Measurements from ENCODE around the gene TNIK.

TNIK gene

GRCh38 chr3:171163101-171164066 lies 296.8 kb downstream of the TNIK start:
- TF ChIP-seq POLR2AphosphoS5 (IDR thresholded peaks at IDR 0.05; ENCODE audit: low read depth, low read length) (no peak), REST (IDR thresholded peaks at IDR 0.05; ENCODE audit: insufficient read depth in 1 of 2, low read depth in 2 of 2, low read length in 2 of 2) (no peak), TAF1 (IDR thresholded peaks at IDR 0.05; ENCODE audit: borderline replicate concordance, insufficient read depth, low read length) (no peak), FOXP2 (optimal IDR thresholded peaks at IDR 0.05; ENCODE audit: borderline replicate concordance, extremely low read depth, extremely low read length, insufficient read depth) (no peak), SIN3A (IDR thresholded peaks at IDR 0.05; ENCODE audit: borderline replicate concordance, insufficient read depth, low read length) (no peak)

GRCh38 chr3:171160325-171160724 lies 299.9 kb downstream of the TNIK start:
- no peak for TF ChIP-seq POLR2AphosphoS5 (IDR thresholded peaks at IDR 0.05; ENCODE audit: low read depth, low read length)
- no peak for TF ChIP-seq REST (IDR thresholded peaks at IDR 0.05; ENCODE audit: insufficient read depth in 1 of 2, low read depth in 2 of 2, low read length in 2 of 2)
- no peak for TF ChIP-seq TAF1 (IDR thresholded peaks at IDR 0.05; ENCODE audit: borderline replicate concordance, insufficient read depth, low read length)
- TF ChIP-seq SIN3A (IDR thresholded peaks at IDR 0.05; ENCODE audit: borderline replicate concordance, insufficient read depth, low read length): no peak
- no peak for TF ChIP-seq FOXP2 (optimal IDR thresholded peaks at IDR 0.05; ENCODE audit: borderline replicate concordance, extremely low read depth, extremely low read length, insufficient read depth)

- TF ChIP-seq POLR2AphosphoS5 (IDR thresholded peaks at IDR 0.05; ENCODE audit: low read depth, low read length) (no peak), FOXP2 (optimal IDR thresholded peaks at IDR 0.05; ENCODE audit: borderline replicate concordance, extremely low read depth, extremely low read length, insufficient read depth) (no peak), TAF1 (IDR thresholded peaks at IDR 0.05; ENCODE audit: borderline replicate concordance, insufficient read depth, low read length) (no peak), REST (IDR thresholded peaks at IDR 0.05; ENCODE audit: insufficient read depth in 1 of 2, low read depth in 2 of 2, low read length in 2 of 2) (no peak), SIN3A (IDR thresholded peaks at IDR 0.05; ENCODE audit: borderline replicate concordance, insufficient read depth, low read length) (no peak)
Measured at GRCh38 chr3:171159822-171160157, 300.4 kb downstream of the TNIK start.

GRCh38 chr3:171159024-171159821 lies 301.0 kb downstream of the TNIK start:
- TF ChIP-seq FOXP2 (optimal IDR thresholded peaks at IDR 0.05; ENCODE audit: borderline replicate concordance, extremely low read depth, extremely low read length, insufficient read depth): no peak
- no peak for TF ChIP-seq TAF1 (IDR thresholded peaks at IDR 0.05; ENCODE audit: borderline replicate concordance, insufficient read depth, low read length)
- TF ChIP-seq REST (IDR thresholded peaks at IDR 0.05; ENCODE audit: insufficient read depth in 1 of 2, low read depth in 2 of 2, low read length in 2 of 2): no peak
- no peak for TF ChIP-seq SIN3A (IDR thresholded peaks at IDR 0.05; ENCODE audit: borderline replicate concordance, insufficient read depth, low read length)
- TF ChIP-seq POLR2AphosphoS5 (IDR thresholded peaks at IDR 0.05; ENCODE audit: low read depth, low read length): no peak

Data from PFSK-1 (cell line).